ENCODE data around the gene PRKAG2.
"Not testable (repeated sequence)": the region's sequence is repeated elsewhere in the genome, so short reads cannot be mapped to it uniquely, and the experiment has no call there.

Gene PRKAG2

DNA sequence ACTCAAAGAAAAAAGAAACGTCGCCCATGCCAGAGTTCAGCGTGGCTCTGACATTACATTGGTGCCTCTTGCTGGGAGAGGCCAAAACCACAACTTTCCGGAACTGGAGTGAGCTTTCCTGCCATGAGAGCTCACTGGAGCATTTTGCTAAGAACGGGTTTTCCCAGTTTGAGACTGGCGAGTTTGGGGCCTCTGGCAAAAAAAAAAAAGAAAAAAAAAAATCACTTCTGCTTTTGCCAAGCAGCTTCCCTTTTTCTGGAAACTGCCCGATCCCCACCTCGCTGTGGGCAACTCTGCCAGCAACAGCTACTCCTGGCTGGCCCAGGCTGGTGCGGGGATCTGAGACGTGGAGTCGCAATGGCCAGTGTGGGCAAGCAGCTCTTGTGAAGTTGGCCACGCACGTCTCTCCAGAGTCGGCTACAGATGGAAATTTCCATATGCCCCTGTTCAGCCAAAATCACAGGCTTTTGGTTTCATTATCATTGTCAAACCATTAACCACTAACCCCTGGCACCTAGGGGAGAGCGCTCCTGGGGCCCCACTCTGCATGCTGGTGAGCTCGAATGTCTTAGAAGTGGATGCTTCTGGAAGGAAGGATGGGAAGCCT is 25.7 kb downstream of the PRKAG2 start:
- no peak for DNase-seq (ENCODE audit: low spot score)

DNA sequence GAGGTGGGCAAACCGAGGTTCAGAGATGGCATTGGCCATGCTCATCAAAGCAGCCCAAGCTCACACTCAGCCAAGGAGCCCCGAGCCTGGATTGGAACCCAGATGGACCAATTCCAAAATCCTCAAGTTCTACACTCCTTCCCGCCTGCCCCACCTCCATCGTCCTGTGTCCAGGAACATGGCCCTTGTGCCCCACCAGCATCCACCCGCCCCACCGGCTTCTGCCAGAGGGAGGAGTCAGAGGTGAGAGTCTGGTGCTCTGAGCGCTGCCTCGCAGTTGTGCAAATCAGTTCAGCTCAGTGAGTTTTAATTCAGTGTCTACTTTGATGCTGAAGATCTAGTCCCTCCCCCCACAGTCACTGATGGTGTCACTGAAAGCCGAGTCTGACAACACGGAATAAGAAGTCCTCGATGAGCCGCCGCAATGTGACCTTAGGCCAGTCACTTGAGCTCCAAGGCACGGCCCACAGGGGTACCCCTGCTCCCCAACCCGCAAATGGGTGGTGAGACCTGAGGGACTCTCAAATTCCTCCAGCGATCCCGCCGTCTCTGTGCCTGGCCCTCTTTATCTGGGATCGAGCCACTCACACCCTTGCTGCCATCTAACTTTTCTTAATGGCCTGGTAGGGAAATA is 26.3 kb downstream of the PRKAG2 start:
- DNase-seq (ENCODE audit: low spot score): no peak

DNA sequence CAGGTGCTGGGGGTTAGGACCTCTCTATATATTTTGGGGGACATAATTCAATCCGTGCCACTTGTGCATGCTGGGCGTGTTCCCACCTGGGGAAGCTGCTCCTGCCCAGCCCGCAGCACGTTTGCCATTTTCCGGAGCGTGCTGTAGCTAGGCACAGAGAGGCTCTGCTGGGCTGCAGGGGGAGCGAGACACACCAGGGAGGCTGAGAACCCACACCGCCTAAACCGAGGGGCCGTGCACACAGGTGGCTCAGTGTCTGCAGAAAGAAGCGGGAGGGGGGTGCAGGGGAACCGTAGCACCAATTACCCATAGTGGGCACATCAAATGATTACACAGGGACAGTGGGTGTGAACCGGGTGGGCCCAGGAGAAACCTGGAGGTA is 27.0 kb downstream of the PRKAG2 start:
- no peak for DNase-seq (ENCODE audit: low spot score)

DNA sequence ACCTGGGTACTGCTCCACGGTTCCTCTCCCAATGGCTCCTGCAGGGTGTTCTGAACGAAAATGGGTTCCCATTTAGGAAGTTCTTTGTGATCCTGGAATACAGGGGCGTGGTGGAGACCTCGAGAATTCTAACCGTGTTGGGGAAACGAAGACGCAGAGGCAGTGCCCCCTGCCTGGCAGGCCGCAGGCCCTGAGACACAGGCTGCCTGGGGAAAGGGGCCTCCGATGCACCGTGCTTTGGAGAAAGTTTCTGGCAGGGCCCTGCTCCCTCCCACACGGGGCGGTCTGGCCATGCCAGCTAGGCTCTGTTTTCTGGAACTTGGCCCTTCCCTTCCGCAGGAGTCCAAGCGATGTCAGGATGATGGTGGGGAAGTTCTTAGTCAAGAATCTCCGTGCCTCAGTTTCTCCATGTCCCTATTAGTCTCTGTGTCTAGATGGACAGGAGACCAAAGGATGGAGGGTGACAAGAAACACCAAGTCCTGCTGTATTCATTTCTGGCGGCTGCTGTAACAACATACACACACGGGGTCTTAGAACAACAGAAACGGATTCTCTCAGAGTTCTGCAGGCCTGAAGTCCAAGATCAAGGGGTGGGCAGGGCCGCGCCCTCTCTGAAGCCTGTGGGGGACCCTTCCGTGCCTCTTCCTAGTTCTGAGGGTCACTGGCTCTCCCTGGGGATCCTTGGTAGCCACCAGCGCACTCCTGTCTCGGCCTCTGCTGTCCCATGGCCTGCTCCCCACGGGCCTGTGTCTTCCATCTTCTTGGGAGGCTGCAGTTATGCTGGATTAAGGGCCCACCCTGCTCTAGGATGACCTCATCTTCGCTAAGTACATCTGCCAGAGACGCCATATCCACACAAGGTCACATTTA is 27.7 kb downstream of the PRKAG2 start:
- DNase-seq (ENCODE audit: low spot score): no peak

DNA sequence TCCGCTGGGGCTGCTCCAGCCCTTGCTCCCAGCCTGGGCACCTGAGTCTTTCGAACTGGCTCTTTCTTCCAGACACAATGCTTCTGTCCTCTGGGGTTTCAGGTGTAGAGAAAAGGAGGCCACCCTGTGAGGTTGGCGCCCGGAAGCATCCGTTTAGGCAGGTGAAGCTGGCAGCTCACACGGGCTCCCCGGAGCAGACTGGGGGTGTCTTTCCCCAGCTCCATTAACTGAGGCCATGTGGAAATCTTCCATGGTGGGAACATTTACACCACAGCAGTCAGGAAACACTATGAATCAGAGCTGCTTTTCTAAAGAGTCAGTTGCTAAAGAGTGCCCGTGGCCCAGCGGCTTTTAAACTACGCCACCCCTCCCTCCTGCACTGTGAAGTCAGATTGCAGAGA is 29.2 kb downstream of the PRKAG2 start:
- DNase-seq (ENCODE audit: low spot score): no peak

DNA sequence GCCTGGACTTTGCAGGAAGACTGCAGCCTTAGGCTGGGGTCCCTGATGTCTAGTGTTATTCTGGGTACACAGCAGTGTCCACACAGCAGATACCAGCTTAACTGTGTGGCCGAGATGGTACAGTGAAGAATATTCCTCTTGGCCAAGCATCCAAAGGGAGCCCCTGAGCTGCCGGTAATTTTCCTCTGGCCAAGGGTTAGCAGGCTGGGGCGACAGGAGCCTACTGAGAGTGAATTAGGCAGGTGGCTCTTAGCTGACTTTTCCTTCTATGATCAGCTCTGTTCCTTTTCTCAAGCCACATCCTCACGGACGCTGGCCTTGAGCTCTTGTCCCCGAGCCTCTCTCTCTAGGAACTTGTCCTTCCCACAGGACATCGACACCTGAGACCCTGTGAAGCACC is 29.8 kb downstream of the PRKAG2 start:
- DNase-seq (ENCODE audit: low spot score): no peak

DNA sequence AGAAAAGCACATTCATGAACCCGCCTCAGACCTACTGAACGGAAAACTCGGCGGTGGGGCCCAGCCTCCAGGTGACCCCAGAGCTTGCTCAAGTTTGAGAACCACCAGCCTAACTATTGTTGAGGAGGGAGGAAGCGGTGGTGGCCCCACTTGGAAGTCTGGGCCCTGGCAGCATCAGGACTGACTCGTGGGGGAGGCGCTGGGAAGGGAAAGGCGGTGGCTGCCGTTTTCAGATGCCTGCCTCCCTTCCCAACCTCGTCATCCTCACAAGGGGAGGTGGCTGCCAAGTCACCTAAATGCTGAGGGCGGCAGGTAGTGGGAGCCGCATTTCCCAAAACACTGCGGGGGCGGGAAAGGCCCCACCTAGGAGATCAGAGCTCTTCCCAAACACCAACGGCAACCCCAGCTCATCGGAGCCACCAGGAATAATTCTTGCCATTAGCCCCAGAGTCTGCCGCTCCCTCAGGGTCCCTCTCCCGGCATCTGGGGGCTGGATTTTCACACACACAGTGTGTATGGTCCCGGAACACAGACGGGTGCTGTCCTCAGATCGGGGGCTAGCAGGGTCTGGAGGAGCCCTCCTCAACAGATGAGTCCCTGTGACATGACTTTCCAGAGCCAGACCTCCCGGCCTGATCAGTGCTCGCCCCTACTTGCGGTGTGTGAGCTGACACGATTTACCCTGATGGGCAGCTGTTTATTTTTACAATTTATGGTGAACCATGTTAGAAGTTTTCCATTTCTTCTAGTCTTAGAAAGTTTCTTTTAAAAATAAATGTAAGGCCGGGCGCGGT is 31.3 kb downstream of the PRKAG2 start:
- no peak for DNase-seq (ENCODE audit: low spot score)

DNA sequence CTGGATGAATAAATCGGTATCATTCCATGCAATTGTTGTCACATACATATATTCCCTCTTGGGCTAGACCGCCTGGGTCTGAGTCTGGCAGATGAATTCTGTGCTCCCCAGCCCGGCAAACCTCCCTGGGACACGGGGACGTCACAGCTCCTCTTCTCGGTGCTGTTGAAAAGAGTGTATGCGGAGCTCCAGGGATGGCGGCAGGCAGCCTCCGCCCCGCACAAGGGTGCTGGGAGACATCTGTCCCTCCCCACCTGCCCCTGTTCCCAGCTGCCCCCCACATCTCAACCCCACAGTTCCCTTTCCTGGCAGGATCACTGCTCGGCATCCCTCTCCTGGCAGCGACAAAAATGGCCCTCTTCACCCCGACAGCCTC is 32.1 kb downstream of the PRKAG2 start:
- no peak for DNase-seq (ENCODE audit: low spot score)

DNA sequence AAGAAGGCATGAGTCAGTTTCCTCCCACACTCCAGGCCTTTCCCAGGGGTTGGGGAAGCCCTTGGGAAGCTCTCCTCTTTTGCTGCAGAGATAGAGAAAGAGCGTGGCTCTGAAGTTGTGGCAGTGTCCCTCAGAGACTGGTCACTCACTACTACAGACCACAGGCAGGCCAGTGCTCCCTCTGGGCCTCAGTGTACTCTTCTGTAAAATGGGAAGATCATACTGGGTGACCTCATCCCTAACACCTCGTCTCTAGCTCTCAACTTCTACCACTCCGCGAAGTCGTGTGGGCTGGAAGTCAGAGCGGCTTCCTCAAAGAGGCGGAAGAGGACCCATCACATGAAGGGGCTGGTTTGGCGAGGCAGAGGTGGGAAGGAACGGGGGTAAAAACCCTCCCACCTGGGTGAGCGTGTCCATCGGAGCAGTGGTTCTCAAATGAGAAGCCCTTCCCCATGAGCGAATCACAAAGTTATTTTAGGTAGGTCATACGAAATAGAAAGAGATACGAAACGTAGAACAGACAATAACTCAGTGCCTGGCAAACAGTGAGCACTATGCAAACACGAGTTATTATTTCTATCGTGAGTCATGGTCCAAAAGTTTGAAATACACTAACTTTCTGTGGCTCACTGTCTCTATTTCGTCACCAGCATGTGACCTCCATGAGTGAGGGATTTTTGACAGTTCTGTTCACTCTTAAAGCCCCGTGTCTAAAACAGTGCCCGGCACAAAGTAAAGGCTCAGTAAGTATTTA is 32.7 kb downstream of the PRKAG2 start:
- peak; percentile 71 for DNase-seq (ENCODE audit: low spot score)

DNA sequence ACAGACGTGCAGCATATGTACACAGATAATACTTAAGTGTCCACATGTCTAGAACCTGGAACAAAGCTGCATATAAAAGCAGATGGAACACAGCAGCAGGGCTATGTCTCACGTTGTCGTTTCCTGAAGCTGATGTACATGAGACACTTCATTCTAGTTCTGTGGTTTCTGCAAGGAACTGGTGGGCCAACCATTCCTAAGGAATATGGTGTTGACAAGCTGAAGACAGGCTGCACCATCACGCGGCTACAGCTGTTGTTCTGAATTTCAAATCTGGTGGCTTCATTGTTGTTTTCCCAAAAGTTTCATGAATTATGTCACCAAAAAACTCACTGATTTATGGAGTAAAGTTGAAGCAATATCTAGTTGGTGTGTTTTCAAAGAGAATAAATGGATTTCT is 33.7 kb downstream of the PRKAG2 start:
- no peak for DNase-seq (ENCODE audit: low spot score)

DNA sequence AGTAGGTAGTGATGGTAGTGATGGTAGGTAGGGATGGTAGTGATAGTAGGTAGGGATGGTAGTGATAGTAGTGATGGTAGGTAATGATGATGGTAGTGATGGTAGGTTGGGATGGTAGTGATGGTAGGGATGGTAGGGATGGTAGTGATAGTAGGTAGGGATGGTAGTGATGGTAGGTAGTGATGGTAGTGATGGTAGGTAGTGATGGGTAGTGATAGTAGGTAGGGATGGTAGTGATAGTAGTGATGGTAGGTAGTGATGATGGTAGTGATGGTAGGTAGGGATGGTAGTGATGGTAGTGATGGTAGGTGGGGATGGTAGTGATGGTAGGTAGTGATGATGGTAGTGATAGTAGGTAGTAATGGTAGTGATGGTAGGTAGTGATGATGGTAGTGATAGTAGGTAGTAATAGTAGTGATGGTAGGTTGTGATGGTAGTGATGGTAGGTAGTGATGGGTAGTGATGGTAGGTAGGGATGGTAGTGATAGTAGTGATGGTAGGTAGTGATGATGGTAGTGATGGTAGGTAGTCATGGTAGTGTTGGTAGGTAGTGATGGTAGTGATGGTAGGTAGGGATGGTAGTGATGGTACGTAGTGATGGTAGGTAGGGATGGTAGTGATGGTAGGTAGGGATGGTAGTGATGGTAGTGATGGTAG is 35.4 kb downstream of the PRKAG2 start:
- DNase-seq (ENCODE audit: low spot score): not testable (repeated sequence)

DNA sequence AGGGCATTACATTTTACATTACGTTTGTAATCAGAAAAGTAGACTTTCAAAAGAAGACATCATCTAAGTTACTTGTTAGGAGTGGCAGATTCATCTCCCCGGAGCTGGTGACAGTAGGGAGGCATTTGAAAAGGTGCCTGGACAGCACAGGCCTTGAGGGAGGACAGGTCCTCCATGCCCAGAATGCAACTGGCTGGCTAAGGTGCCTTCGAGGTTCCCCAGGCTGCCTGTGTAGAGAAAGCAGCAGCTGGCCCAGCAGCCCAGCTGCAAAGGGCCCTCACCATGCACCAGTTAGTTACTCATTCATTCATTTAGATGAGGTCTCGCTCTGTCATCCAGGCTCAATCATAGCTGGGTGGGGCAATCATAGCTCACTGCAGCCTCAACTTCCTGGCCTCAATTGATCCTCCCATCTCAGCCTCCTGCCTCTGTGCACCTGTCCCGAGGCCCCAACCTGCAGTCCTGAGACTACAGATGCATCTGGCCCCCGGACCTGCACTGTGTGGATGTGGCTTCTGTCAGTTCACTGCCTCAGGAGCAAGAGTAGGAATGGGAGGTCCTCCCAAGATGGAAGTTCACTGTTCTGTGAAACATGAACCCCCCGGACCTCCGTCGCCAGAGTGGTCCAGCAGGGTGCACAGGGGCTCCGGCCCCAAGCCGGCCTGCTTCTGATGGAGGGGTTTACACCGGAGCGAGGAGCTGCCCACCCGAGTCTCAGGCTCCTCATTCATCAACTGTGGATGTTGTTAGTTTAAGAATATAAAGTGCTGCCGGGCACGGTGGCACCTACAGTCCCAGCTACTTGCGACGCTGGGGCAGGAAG is 36.6 kb downstream of the PRKAG2 start:
- no peak for DNase-seq (ENCODE audit: low spot score)

DNA sequence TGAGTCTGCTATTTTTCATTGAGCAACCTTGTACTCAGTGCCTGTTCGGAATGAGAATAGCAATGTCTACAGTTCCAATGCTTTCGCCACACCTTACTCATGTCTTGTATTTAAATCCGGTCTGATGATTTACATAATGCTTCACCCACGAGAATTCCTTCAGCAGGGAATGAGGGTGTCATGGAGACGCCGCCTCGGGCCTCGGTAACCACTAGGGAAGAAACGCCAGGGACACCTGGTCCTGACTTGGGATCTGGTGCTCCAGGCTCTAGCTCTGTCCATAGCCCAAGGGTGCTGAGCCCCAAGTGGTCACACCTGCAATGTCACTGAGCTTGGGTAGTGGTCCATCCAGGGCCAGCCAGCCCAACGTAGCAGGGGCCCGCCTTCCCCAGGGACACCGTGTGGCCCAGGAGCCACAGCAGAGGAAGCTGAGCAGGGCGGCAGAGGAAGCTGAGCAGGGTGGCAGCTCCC is 37.4 kb downstream of the PRKAG2 start:
- no peak for DNase-seq (ENCODE audit: low spot score)

DNA sequence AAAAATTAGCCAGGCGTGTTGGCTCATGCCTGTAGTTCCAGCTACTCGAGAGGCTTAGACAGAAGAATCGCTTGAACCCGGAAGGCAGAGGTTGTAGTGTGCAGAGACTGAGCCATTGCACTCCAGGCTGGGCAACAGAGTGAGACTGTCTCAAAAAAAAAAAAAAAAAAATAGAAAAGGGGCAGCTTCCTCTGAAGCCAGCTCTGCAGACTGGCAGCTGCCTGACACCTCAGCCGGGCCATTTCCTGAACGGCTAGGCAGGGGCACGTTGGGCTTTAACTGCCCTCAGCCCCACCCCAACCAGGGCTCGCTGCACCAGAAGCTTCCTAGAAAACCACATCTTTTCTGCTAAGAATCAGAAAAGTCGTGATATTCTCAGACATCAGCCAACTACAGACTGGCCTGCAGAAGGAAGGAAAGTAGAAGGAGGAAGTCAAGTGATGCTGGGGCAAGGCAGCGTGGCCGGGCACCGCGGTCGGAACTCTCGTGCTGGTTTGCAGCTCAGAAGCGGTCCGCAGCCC is 38.0 kb downstream of the PRKAG2 start:
- no peak for DNase-seq (ENCODE audit: low spot score)

DNA sequence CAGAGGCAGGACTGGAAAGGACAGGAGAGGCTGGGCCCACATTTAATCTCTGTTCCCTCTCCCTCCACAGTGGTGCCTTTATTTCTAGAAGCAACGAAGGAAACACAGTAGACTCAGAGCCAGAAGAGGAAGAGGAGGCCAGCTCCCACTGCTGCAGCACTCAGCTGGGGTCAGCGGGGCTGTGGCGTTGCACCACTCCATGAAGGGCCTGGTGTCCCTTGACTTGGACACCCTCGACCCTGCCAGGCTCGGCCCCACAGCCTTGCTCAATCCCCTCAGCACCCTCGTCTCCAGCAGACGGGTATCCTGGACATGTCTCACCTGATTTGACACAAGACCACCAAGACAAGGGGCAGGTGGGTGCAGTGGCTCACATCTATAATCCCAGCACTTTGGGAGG is 38.8 kb downstream of the PRKAG2 start:
- no peak for DNase-seq (ENCODE audit: low spot score)

DNA sequence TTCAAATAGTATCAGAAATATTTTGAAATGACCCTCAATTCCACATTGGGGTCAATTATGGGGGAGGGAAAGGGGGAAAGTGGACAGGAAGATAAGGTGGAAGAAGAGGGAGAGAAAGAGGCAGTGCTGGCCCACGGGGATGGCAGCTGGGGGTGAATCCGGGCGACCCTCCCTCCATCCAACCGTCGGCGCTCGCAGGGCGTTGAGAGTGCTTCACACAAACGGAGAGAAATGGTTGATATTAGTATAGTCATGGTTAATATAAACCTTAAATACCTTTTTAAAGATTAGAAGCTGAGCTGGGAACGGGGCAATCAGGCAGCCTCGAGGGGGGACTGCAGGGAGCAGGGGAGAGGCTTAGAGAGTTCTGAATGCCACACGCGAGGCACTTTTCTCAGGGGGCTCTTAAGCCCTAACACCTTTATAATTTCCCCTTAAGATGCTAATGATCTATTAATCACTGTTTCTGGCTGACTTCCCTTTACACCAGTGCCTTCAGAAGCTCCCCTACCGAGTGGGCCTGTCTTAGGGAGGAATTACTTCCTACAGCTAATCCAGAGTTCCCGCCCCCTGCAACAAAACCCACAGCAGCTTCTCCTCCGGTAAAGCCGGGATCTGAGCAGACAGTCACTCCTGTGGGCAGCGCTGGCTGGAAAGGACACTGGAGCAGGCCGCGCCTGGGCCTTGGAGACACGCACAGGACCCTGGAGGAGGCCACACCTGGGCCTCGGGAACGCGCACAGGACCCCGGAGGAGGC is 39.5 kb downstream of the PRKAG2 start:
- no peak for DNase-seq (ENCODE audit: low spot score)

DNA sequence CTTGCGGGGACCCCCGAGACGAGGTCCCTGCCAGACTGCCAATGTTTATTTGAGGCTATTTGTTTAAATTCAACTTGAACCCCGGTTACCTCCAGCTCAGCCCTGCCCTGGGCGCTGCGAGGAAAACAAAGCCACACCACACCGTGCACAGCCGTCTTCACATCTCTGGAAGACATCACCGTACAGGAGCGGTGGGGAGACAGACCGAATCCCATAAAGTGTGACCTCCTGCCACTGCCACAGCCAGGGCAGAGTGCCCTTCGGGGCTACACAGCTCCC is 40.0 kb downstream of the PRKAG2 start:
- no peak for DNase-seq (ENCODE audit: low spot score)

DNA sequence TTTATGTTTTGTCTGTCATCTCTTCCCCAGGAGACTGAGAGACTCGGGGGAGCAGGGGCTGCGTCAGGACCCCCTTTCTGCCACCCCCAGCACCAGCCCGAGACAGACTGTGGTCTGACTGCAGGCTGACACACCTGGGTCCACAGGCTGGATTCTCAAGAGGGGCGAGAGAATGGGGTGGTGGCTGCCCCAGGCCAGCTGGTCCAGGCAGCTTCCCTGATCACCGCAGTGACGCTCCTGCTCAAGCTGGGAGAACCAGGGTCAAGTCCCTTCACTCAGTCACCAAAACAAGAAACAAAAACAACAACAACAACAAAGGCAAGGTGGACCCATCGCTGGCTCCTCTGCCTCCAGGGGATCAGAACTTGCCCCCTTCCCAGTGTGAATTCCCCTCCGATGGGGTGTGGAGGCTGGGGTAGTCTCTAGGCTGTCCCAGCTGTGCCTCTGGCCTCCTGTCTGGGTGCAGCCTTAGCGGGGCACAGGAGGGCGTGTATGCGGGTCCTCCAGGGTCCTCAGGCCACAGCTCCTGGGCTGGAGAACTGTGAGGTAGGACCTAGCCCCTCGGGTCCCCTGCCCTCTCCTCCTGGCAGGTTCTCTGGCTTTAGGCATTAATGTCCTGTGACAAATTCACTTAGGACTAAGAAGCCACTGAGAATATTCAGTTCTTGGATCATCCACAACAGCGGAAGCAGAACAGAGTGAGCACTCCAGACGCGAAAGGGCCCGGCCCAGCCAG is 40.6 kb downstream of the PRKAG2 start:
- no peak for DNase-seq (ENCODE audit: low spot score)

DNA sequence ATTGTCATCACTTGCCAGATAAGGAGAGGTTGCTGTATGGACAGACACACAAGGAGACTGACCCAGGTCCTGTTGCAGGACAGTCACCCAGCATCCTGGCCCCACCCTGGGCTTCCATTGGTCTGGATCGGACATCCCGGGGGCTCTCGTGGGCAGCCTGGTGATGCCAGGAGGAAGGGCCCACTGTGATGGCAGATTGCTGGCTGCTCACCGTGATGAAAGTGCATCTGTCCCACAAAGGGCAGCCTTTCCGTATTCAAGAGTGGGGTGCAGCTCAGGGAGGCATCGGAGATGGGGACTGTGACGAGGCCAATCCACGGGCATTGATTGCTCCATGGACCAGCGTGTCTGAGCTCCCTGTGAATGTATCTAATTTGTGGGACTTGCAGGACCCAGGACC is 41.3 kb downstream of the PRKAG2 start:
- DNase-seq (ENCODE audit: low spot score): no peak

Measured in hepatic stellate cell (primary cell).